Heart left ventricle (tissue), 13 donors: ENCODE results near the gene ZNF148.

Source experiments
- POLR2A ChIP-seq, 2 donors: fragments of 450-650 bp; IDR thresholded peaks; one replicate each; pipeline ENCODE4 v1.6.1; 2017; ENCODE audit warnings: antibody characterized with exemption in 2 of 2, mild to moderate bottlenecking in 2 of 2, moderate library complexity in 2 of 2
- TF ChIP-seq, protein P1 (sequence below), 12 donors: fragments of 200-600 bp; sonication (generic) in 4 of 12; IDR thresholded peaks; one replicate each; pipeline versions ENCODE4 v1.5.0 to v1.8.0; 2018 to 2022; ENCODE audit warnings: antibody characterized with exemption in 12 of 12, mild to moderate bottlenecking in 5 of 12
- donor health status: ischemic (EF 13 %, LVEDD 7.1; RV severe dilation, severe dysfunction).
- donor health status: DM: no; HTN: yes; CAD: no.
- donor health status: DM: no; HTN: no; CAD: no.
- donor health status: ischemic (EF 25% LVEDD 6.9; RV normal size, moderate dysfunction).
- donor health status: ischemic (EF 25% LVEDD 5.7; RV mildly dilated, moderate dysfunction).
- donor health status: ischemic (EF 35%, LVEDD 5.7; RV mildly dilated, moderate dysfunction).
- donor health status: nonischemic (EF 11% LVEDD 7.7; RV severe dilation, severe dysfunction).
- donor health status: DM: yes; HTN: yes; CAD: no.
- donor health status: PGD.
- donor health status: ischemic (EF 29% LVEDD 5.4; RV normal size, mild dysfunction).
- donor health status: nonischemic (EF 23%, LVEDD 6.1; RV moderate dilation, normal function).

- TF ChIP-seq, protein P1, sequence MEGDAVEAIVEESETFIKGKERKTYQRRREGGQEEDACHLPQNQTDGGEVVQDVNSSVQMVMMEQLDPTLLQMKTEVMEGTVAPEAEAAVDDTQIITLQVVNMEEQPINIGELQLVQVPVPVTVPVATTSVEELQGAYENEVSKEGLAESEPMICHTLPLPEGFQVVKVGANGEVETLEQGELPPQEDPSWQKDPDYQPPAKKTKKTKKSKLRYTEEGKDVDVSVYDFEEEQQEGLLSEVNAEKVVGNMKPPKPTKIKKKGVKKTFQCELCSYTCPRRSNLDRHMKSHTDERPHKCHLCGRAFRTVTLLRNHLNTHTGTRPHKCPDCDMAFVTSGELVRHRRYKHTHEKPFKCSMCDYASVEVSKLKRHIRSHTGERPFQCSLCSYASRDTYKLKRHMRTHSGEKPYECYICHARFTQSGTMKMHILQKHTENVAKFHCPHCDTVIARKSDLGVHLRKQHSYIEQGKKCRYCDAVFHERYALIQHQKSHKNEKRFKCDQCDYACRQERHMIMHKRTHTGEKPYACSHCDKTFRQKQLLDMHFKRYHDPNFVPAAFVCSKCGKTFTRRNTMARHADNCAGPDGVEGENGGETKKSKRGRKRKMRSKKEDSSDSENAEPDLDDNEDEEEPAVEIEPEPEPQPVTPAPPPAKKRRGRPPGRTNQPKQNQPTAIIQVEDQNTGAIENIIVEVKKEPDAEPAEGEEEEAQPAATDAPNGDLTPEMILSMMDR (IDR thresholded peaks at IDR 0.05) = no peak
- TF ChIP-seq POLR2A (IDR thresholded peaks at IDR 0.05) = no peak
These were observed 6.6 kb upstream of the ZNF148 start for GRCh38 chr3:125381743-125382142.
